Bronchial epithelial cell (primary cell): ENCODE results near the gene SDCCAG8. TPM values are rescaled to one million over a fixed set of nuclear protein-coding genes. Genes with fewer than 3 reads are reported as not detected.

Experiments used
- DNase-seq: peaks from one replicate; pipeline ENCODE4 v3.0.0-alpha.2; 2010; ENCODE audit warnings: low read depth
- FAIRE-seq: peaks from 2 replicates; lab custom pipeline; 2011; peaks lifted over from hg19 to GRCh38; lab: Jason Lieb, UNC
- H3K27me3 ChIP-seq: 2 replicates; pipeline ENCODE4 v1.5.1; 2011; ENCODE audit warnings: low read length; ENCODE audit not compliant: control insufficient read depth, insufficient read depth
- H3K36me3 ChIP-seq: 2 replicates; pipeline ENCODE4 v1.5.1; 2011; ENCODE audit warnings: low read length; ENCODE audit not compliant: control insufficient read depth, insufficient read depth
- H3K4me3 ChIP-seq: 2 replicates; pipeline ENCODE4 v1.5.1; 2011; ENCODE audit warnings: mild to moderate bottlenecking, low read depth, low read length, control low read depth
- CTCF ChIP-seq: IDR thresholded peaks from 2 replicates; pipeline ENCODE4 v1.5.1; 2011; ENCODE audit warnings: mild to moderate bottlenecking, moderate library complexity, low read length, control low read depth, inconsistent platforms; ENCODE audit not compliant: insufficient read depth, severe bottlenecking
- total RNA-seq: library from RNA; depleted of rRNA; stranded (reverse); fragments of >200 nt; gene quantifications from 2 replicates; pipeline ENCODE4 v1.2.1, GENCODE V29; 2014

The SDCCAG8 gene
- total RNA-seq, 1 donor from 2014 or later: 32.4 TPM

GRCh38 chr1:243483952-243484351 is 228.1 kb downstream of the SDCCAG8 start:
- no peak for FAIRE-seq
- TF ChIP-seq CTCF: no peak
- Histone ChIP-seq H3K36me3 (peaks cover 3% of the 10 kb centered on the region), H3K27me3 (no peaks in the 10 kb centered on the region), H3K4me3 (no peak overlapping the region)
- DNase-seq: no peak

- Histone ChIP-seq H3K4me3 (no peak overlapping the region), H3K36me3 (peaks cover 3% of the 10 kb centered on the region), H3K27me3 (no peaks in the 10 kb centered on the region)
- DNase-seq: no peak
- FAIRE-seq: no peak
- TF ChIP-seq CTCF: no peak
Observed at GRCh38 chr1:243487036-243487648, 231.3 kb downstream of the SDCCAG8 start.

GRCh38 chr1:243487649-243488227 is 231.9 kb downstream of the SDCCAG8 start:
- Histone ChIP-seq H3K27me3 (no peaks in the 10 kb centered on the region), H3K36me3 (peaks cover 3% of the 10 kb centered on the region), H3K4me3 (peak overlapping the region; percentile 50)
- no peak for FAIRE-seq
- peak; percentile 40 for DNase-seq
- no peak for TF ChIP-seq CTCF

- TF ChIP-seq CTCF: no peak
- H3K27me3 ChIP-seq: no peaks in the 10 kb centered on the region
- DNase-seq (no peak), FAIRE-seq (no peak)
- peak overlapping the region; percentile 50 for H3K4me3 ChIP-seq
- H3K36me3 ChIP-seq: peaks cover 3% of the 10 kb centered on the region
Observed at GRCh38 chr1:243488459-243489157, 232.8 kb downstream of the SDCCAG8 start.

GRCh38 chr1:243489158-243489527 is 233.3 kb downstream of the SDCCAG8 start:
- DNase-seq (no peak), FAIRE-seq (no peak)
- Histone ChIP-seq H3K4me3 (no peak overlapping the region), H3K36me3 (peaks cover 2% of the 10 kb centered on the region), H3K27me3 (no peaks in the 10 kb centered on the region)
- no peak for TF ChIP-seq CTCF
